Measurements from ENCODE around the gene RHOU.

GRCh38 chr1:228777236-228777635 lies 42.0 kb downstream of the RHOU start:
- TF ChIP-seq, protein P1, sequence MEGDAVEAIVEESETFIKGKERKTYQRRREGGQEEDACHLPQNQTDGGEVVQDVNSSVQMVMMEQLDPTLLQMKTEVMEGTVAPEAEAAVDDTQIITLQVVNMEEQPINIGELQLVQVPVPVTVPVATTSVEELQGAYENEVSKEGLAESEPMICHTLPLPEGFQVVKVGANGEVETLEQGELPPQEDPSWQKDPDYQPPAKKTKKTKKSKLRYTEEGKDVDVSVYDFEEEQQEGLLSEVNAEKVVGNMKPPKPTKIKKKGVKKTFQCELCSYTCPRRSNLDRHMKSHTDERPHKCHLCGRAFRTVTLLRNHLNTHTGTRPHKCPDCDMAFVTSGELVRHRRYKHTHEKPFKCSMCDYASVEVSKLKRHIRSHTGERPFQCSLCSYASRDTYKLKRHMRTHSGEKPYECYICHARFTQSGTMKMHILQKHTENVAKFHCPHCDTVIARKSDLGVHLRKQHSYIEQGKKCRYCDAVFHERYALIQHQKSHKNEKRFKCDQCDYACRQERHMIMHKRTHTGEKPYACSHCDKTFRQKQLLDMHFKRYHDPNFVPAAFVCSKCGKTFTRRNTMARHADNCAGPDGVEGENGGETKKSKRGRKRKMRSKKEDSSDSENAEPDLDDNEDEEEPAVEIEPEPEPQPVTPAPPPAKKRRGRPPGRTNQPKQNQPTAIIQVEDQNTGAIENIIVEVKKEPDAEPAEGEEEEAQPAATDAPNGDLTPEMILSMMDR (conservative IDR thresholded peaks at IDR 0.05) = no peak
- TF ChIP-seq EZH2 (IDR thresholded peaks at IDR 0.05; ENCODE audit: low read depth) = no peak
